SKM-1 (cell line): ENCODE measurements around the gene EIF3L.

Experiments
- DNase-seq: peaks from one replicate; lab custom pipeline; 2025; ENCODE audit not compliant: unreplicated experiment; lab: John Stamatoyannopoulos, UW

EIF3L gene

GRCh38 chr22:37925767-37926166 lies 76.5 kb downstream of the EIF3L start:
- DNase-seq: no peak

GRCh38 chr22:37926358-37926757 lies 77.1 kb downstream of the EIF3L start:
- no peak for DNase-seq

GRCh38 chr22:37926771-37927636 lies 77.8 kb downstream of the EIF3L start:
- no peak for DNase-seq

GRCh38 chr22:37927637-37927936 lies 78.4 kb downstream of the EIF3L start:
- DNase-seq: no peak

GRCh38 chr22:37929390-37929789 lies 80.2 kb downstream of the EIF3L start:
- DNase-seq: no peak

- DNase-seq: no peak
Measured at GRCh38 chr22:37930270-37930951, 81.2 kb downstream of the EIF3L start.

GRCh38 chr22:37930952-37931440 lies 81.8 kb downstream of the EIF3L start:
- no peak for DNase-seq

- DNase-seq: no peak
Measured at GRCh38 chr22:37931893-37932389, 82.7 kb downstream of the EIF3L start.

- no peak for DNase-seq
Measured at GRCh38 chr22:37932401-37932800, 83.2 kb downstream of the EIF3L start.

- DNase-seq: no peak
Measured at GRCh38 chr22:37932821-37933578, 83.8 kb downstream of the EIF3L start.

- peak; percentile 65 for DNase-seq
Measured at GRCh38 chr22:37933711-37934376, 84.6 kb downstream of the EIF3L start.
